PC-9 (cell line): ENCODE data around the gene CNTN5.

ENCODE experiments used
- EZH2 ChIP-seq: fragments of 200-600 bp; sonication (generic); IDR thresholded peaks from 2 replicates; pipeline ENCODE4 v1.8.0; 2017; ENCODE audit warnings: antibody characterized with exemption, low read depth
- TF ChIP-seq, protein P1 (sequence below): fragments of 200-600 bp; sonication (generic); conservative IDR thresholded peaks from 2 replicates; pipeline ENCODE4 v1.6.1; 2017; ENCODE audit warnings: mixed run types, antibody characterized with exemption, mild to moderate bottlenecking, moderate library complexity

- TF ChIP-seq, protein P1, sequence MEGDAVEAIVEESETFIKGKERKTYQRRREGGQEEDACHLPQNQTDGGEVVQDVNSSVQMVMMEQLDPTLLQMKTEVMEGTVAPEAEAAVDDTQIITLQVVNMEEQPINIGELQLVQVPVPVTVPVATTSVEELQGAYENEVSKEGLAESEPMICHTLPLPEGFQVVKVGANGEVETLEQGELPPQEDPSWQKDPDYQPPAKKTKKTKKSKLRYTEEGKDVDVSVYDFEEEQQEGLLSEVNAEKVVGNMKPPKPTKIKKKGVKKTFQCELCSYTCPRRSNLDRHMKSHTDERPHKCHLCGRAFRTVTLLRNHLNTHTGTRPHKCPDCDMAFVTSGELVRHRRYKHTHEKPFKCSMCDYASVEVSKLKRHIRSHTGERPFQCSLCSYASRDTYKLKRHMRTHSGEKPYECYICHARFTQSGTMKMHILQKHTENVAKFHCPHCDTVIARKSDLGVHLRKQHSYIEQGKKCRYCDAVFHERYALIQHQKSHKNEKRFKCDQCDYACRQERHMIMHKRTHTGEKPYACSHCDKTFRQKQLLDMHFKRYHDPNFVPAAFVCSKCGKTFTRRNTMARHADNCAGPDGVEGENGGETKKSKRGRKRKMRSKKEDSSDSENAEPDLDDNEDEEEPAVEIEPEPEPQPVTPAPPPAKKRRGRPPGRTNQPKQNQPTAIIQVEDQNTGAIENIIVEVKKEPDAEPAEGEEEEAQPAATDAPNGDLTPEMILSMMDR = no peak
- TF ChIP-seq EZH2 = no peak
Measured at GRCh38 chr11:99432677-99433076, 411.9 kb downstream of the CNTN5 start.
